ENCODE results near the gene ARHGAP25. TPM values are rescaled to one million over a fixed set of nuclear protein-coding genes. Genes with fewer than 3 reads are reported as not detected.
A peak's percentile ranks its signal among the peaks of the same experiment; 100 is the strongest.

The ARHGAP25 gene
- total and polyA plus RNA-seq, 4 experiments from 2014 or later, result 37.1 to 163 (median 144) TPM

GRCh38 chr2:68839260-68839833 is 104.7 kb downstream of the ARHGAP25 start:
- peak in 3 of 5 donors; percentile 18 to 20 (median 19) for DNase-seq
- H3K27me3 ChIP-seq (ENCODE audit: insufficient read depth, low read length), result no peaks in the 10 kb centered on the region
- Mint-ChIP-seq H3K27me3 (no peaks in the 10 kb centered on the region), H3K4me1 (peaks cover 11 to 33% (median 22%) of the 10 kb centered on the region in 4 donors), H3K4me3 (no peak overlapping the region), H3K27ac (peak overlapping the region in 2 of 7 donors; percentile 12 to 36), H3K9me3 (no peaks in the 10 kb centered on the region), H3K36me3 (no peaks in the 10 kb centered on the region)
- POLR2A ChIA-PET (ENCODE audit: partially characterized antibody), result interaction anchor here (0.6 to 1.3 kb wide), 5 partner anchors 69 to 372 kb away, joined by 3 to 6 read pairs (median 4); partner anchors contain the start of gene APLF
- no peak overlapping the region for H3K27ac ChIP-seq (ENCODE audit: low read depth, low read length)
- intact Hi-C loops (cut with micrococcal nuclease), result loop anchor here (1.0 kb wide), 2 partner anchors 69 to 86 kb away; no protein-coding TSS in a partner anchor
- H3K9me3 ChIP-seq (ENCODE audit: control insufficient read depth in 1 of 2, low read length in 2 of 2), result no peaks in the 10 kb centered on the region
- H3K4me3 ChIP-seq (ENCODE audit: low read length in 2 of 2), result no peak overlapping the region
- no peaks in the 10 kb centered on the region for H3K36me3 ChIP-seq (ENCODE audit: insufficient read depth, low read length)
- CTCF ChIA-PET (ENCODE audit: partially characterized antibody), result interaction anchor here (0.9 to 9.0 kb wide), 28 partner anchors 8 to 376 kb away, joined by 3 to 199 read pairs (median 6); no protein-coding TSS in a partner anchor
- H3K4me1 ChIP-seq (ENCODE audit: insufficient read depth, low read length), result peaks cover 16% of the 10 kb centered on the region

- no peaks in the 10 kb centered on the region for H3K4me1 ChIP-seq (ENCODE audit: insufficient read depth, low read length)
- CTCF ChIA-PET (ENCODE audit: partially characterized antibody), result interaction anchor here (1.1 to 4.3 kb wide), 8 partner anchors 8 to 357 kb away, joined by 3 to 19 read pairs (median 6); no protein-coding TSS in a partner anchor
- Mint-ChIP-seq H3K36me3 (no peaks in the 10 kb centered on the region), H3K27ac (peak overlapping the region in 1 of 7 donors; percentile 6), H3K4me3 (no peak overlapping the region), H3K9me3 (no peaks in the 10 kb centered on the region), H3K27me3 (peaks cover 6 to 8% of the 10 kb centered on the region in 2 donors), H3K4me1 (peaks cover 0 to 2% (median 0%) of the 10 kb centered on the region in 4 donors)
- H3K9me3 ChIP-seq (ENCODE audit: control insufficient read depth in 1 of 2, low read length in 2 of 2), result no peaks in the 10 kb centered on the region
- H3K36me3 ChIP-seq (ENCODE audit: insufficient read depth, low read length), result no peaks in the 10 kb centered on the region
- no peak overlapping the region for H3K27ac ChIP-seq (ENCODE audit: low read depth, low read length)
- H3K4me3 ChIP-seq (ENCODE audit: low read length in 2 of 2), result no peak overlapping the region
- POLR2A ChIA-PET (ENCODE audit: partially characterized antibody), result interaction anchor here (1.3 to 3.0 kb wide), 2 partner anchors 63 to 69 kb away, joined by 3 to 9 read pairs; no protein-coding TSS in a partner anchor
- no peak for DNase-seq
- H3K27me3 ChIP-seq (ENCODE audit: insufficient read depth, low read length), result no peaks in the 10 kb centered on the region
- intact Hi-C loops (cut with micrococcal nuclease), result no loop called here
These were observed 110.4 kb downstream of the ARHGAP25 start for GRCh38 chr2:68845043-68845442.

GRCh38 chr2:68846091-68846490 is 111.5 kb downstream of the ARHGAP25 start:
- Mint-ChIP-seq H3K9me3 (no peaks in the 10 kb centered on the region), H3K4me1 (peaks cover 0 to 2% (median 0%) of the 10 kb centered on the region in 4 donors), H3K4me3 (no peak overlapping the region), H3K36me3 (no peaks in the 10 kb centered on the region), H3K27ac (no peak overlapping the region), H3K27me3 (peaks cover 8 to 11% of the 10 kb centered on the region in 2 donors)
- Histone ChIP-seq H3K4me1 (ENCODE audit: insufficient read depth, low read length) (no peaks in the 10 kb centered on the region), H3K36me3 (ENCODE audit: insufficient read depth, low read length) (no peaks in the 10 kb centered on the region), H3K27me3 (ENCODE audit: insufficient read depth, low read length) (no peaks in the 10 kb centered on the region), H3K9me3 (ENCODE audit: control insufficient read depth in 1 of 2, low read length in 2 of 2) (no peaks in the 10 kb centered on the region), H3K27ac (ENCODE audit: low read depth, low read length) (no peak overlapping the region), H3K4me3 (ENCODE audit: low read length in 2 of 2) (no peak overlapping the region)
- intact Hi-C loops (cut with micrococcal nuclease), result no loop called here
- CTCF ChIA-PET (ENCODE audit: partially characterized antibody), result interaction anchor here (0.8 to 4.3 kb wide), 6 partner anchors 10 to 137 kb away, joined by 3 to 19 read pairs (median 4); no protein-coding TSS in a partner anchor
- DNase-seq, result no peak
- POLR2A ChIA-PET (ENCODE audit: partially characterized antibody), result no interaction called here

- Mint-ChIP-seq H3K27me3 (peaks cover 8 to 11% of the 10 kb centered on the region in 2 donors), H3K27ac (no peak overlapping the region), H3K36me3 (no peaks in the 10 kb centered on the region), H3K4me3 (no peak overlapping the region), H3K9me3 (no peaks in the 10 kb centered on the region), H3K4me1 (peaks cover 0 to 2% (median 0%) of the 10 kb centered on the region in 4 donors)
- H3K36me3 ChIP-seq (ENCODE audit: insufficient read depth, low read length), result no peaks in the 10 kb centered on the region
- CTCF ChIA-PET (ENCODE audit: partially characterized antibody), result interaction anchor here (0.6 to 4.3 kb wide), 8 partner anchors 9 to 383 kb away, joined by 3 to 19 read pairs (median 4); no protein-coding TSS in a partner anchor
- H3K9me3 ChIP-seq (ENCODE audit: control insufficient read depth in 1 of 2, low read length in 2 of 2), result no peaks in the 10 kb centered on the region
- POLR2A ChIA-PET (ENCODE audit: partially characterized antibody), result interaction anchor here (0.6 kb wide), 1 partner anchor 314 kb away, joined by 3 read pairs; no protein-coding TSS in a partner anchor
- intact Hi-C loops (cut with micrococcal nuclease), result no loop called here
- no peak overlapping the region for H3K4me3 ChIP-seq (ENCODE audit: low read length in 2 of 2)
- no peaks in the 10 kb centered on the region for H3K4me1 ChIP-seq (ENCODE audit: insufficient read depth, low read length)
- no peaks in the 10 kb centered on the region for H3K27me3 ChIP-seq (ENCODE audit: insufficient read depth, low read length)
- no peak overlapping the region for H3K27ac ChIP-seq (ENCODE audit: low read depth, low read length)
- DNase-seq, result no peak
These were observed 113.1 kb downstream of the ARHGAP25 start for GRCh38 chr2:68847751-68848150.

- peaks cover 8 to 11% of the 10 kb centered on the region in 2 donors for H3K27me3 Mint-ChIP-seq
- ChIA-PET CTCF (ENCODE audit: partially characterized antibody) (interaction anchor here (2.0 to 2.3 kb wide), 2 partner anchors 9 to 58 kb away, joined by 7 to 9 read pairs; no protein-coding TSS in a partner anchor), POLR2A (ENCODE audit: partially characterized antibody) (no interaction called here)
- H3K4me1 Mint-ChIP-seq, result peaks cover 0 to 2% (median 0%) of the 10 kb centered on the region in 4 donors
- no peaks in the 10 kb centered on the region for H3K36me3 Mint-ChIP-seq
- no peak overlapping the region for H3K4me3 Mint-ChIP-seq
- Histone ChIP-seq H3K27me3 (ENCODE audit: insufficient read depth, low read length) (no peaks in the 10 kb centered on the region), H3K4me1 (ENCODE audit: insufficient read depth, low read length) (no peaks in the 10 kb centered on the region), H3K36me3 (ENCODE audit: insufficient read depth, low read length) (no peaks in the 10 kb centered on the region), H3K27ac (ENCODE audit: low read depth, low read length) (no peak overlapping the region), H3K9me3 (ENCODE audit: control insufficient read depth in 1 of 2, low read length in 2 of 2) (no peaks in the 10 kb centered on the region), H3K4me3 (ENCODE audit: low read length in 2 of 2) (no peak overlapping the region)
- no peak for DNase-seq
- intact Hi-C loops (cut with micrococcal nuclease), result no loop called here
- no peak overlapping the region for H3K27ac Mint-ChIP-seq
- H3K9me3 Mint-ChIP-seq, result no peaks in the 10 kb centered on the region
These were observed 115.0 kb downstream of the ARHGAP25 start for GRCh38 chr2:68849579-68850030.

GRCh38 chr2:68850524-68850923 is 115.9 kb downstream of the ARHGAP25 start:
- peaks cover 0 to 2% (median 0%) of the 10 kb centered on the region in 4 donors for H3K4me1 Mint-ChIP-seq
- Histone ChIP-seq H3K4me1 (ENCODE audit: insufficient read depth, low read length) (no peaks in the 10 kb centered on the region), H3K27me3 (ENCODE audit: insufficient read depth, low read length) (no peaks in the 10 kb centered on the region), H3K4me3 (ENCODE audit: low read length in 2 of 2) (no peak overlapping the region), H3K36me3 (ENCODE audit: insufficient read depth, low read length) (no peaks in the 10 kb centered on the region), H3K27ac (ENCODE audit: low read depth, low read length) (no peak overlapping the region), H3K9me3 (ENCODE audit: control insufficient read depth in 1 of 2, low read length in 2 of 2) (no peaks in the 10 kb centered on the region)
- H3K27me3 Mint-ChIP-seq, result peaks cover 8 to 11% of the 10 kb centered on the region in 2 donors
- no peak overlapping the region for H3K27ac Mint-ChIP-seq
- no peak for DNase-seq
- CTCF ChIA-PET (ENCODE audit: partially characterized antibody), result interaction anchor here (0.7 to 2.0 kb wide), 2 partner anchors 57 to 99 kb away, joined by 3 to 7 read pairs; no protein-coding TSS in a partner anchor
- no peak overlapping the region for H3K4me3 Mint-ChIP-seq
- H3K36me3 Mint-ChIP-seq, result no peaks in the 10 kb centered on the region
- POLR2A ChIA-PET (ENCODE audit: partially characterized antibody), result no interaction called here
- intact Hi-C loops (cut with micrococcal nuclease), result no loop called here
- peaks cover 0 to 1% (median 0%) of the 10 kb centered on the region in 8 donors for H3K9me3 Mint-ChIP-seq

GRCh38 chr2:68853035-68853434 is 118.4 kb downstream of the ARHGAP25 start:
- H3K4me1 ChIP-seq (ENCODE audit: insufficient read depth, low read length), result no peaks in the 10 kb centered on the region
- intact Hi-C loops (cut with micrococcal nuclease), result no loop called here
- Mint-ChIP-seq H3K4me1 (peaks cover 0 to 4% (median 0%) of the 10 kb centered on the region in 4 donors), H3K27ac (no peak overlapping the region), H3K4me3 (no peak overlapping the region), H3K27me3 (peaks cover 2 to 8% of the 10 kb centered on the region in 2 donors), H3K36me3 (no peaks in the 10 kb centered on the region), H3K9me3 (peaks cover 0 to 4% (median 0%) of the 10 kb centered on the region in 8 donors)
- H3K27me3 ChIP-seq (ENCODE audit: insufficient read depth, low read length), result no peaks in the 10 kb centered on the region
- no peaks in the 10 kb centered on the region for H3K36me3 ChIP-seq (ENCODE audit: insufficient read depth, low read length)
- no peaks in the 10 kb centered on the region for H3K9me3 ChIP-seq (ENCODE audit: control insufficient read depth in 1 of 2, low read length in 2 of 2)
- ChIA-PET POLR2A (ENCODE audit: partially characterized antibody) (interaction anchor here (0.5 kb wide), 1 partner anchor 44 kb away, joined by 3 read pairs; no protein-coding TSS in a partner anchor), CTCF (ENCODE audit: partially characterized antibody) (interaction anchor here (1.3 to 2.5 kb wide), 2 partner anchors 17 to 90 kb away, joined by 3 to 5 read pairs; no protein-coding TSS in a partner anchor)
- no peak for DNase-seq
- no peak overlapping the region for H3K4me3 ChIP-seq (ENCODE audit: low read length in 2 of 2)
- H3K27ac ChIP-seq (ENCODE audit: low read depth, low read length), result no peak overlapping the region

All from CD4-positive, alpha-beta memory T cell (primary cell).